ENCODE data around the gene MKRN2. TPM values are rescaled to one million over a fixed set of nuclear protein-coding genes. Genes with fewer than 3 reads are reported as not detected.

Gene MKRN2
- total and polyA plus RNA-seq, 9 of the 15 experiments (the other 6 are each of a cell fraction or from before 2014, with no cell fraction given), result 29.4 to 63.2 (median 42.9) TPM

GRCh38 chr3:12536423-12536822 lies 20.5 kb upstream of the MKRN2 start:
- ChIA-PET POLR2A (interaction anchor here (1.0 to 2.6 kb wide), 4 partner anchors 10 to 548 kb away, joined by 3 to 12 read pairs (median 6); partner anchors contain the start of gene MKRN2OS), CTCF (ENCODE audit: low intra/inter-chr PET ratio) (no interaction called here)
- Histone ChIP-seq H3K27ac (ENCODE audit: extremely low read depth, low read depth, low read length) (no peak overlapping the region), H3K79me2 (ENCODE audit: control insufficient read depth, insufficient read depth, low read length) (no peaks in the 10 kb centered on the region), H3K4me3 (no peak overlapping the region), H2AFZ (ENCODE audit: low read depth, low read length) (no peak overlapping the region), H3K9ac (ENCODE audit: insufficient read depth in 1 of 2, low read depth in 2 of 2, low read length in 2 of 2) (no peak overlapping the region), H3K36me3 (ENCODE audit: control insufficient read depth, insufficient read depth, low read length) (peaks cover 51% of the 10 kb centered on the region), H4K20me1 (replicated peaks; ENCODE audit: control insufficient read depth, insufficient read depth, low read length) (no peaks in the 10 kb centered on the region), H3K4me1 (replicated peaks in 1 of 2; ENCODE audit: control insufficient read depth in 2 of 2, insufficient read depth in 2 of 2, low read length in 2 of 2) (no peaks in the 10 kb centered on the region), H3K4me2 (ENCODE audit: insufficient read depth, low read length) (no peak overlapping the region), H3K9me3 (replicated peaks; ENCODE audit: control insufficient read depth, insufficient read depth, low read depth, low read length) (no peaks in the 10 kb centered on the region), H3K27me3 (ENCODE audit: control insufficient read depth in 2 of 2, insufficient read depth in 2 of 2, low read length in 2 of 2) (no peaks in the 10 kb centered on the region), H3K9me1 (ENCODE audit: control insufficient read depth, insufficient read depth, low read length) (no peaks in the 10 kb centered on the region)
- no TSS peak for BruUV-seq (replicated peaks)
- WGBS (ENCODE audit: insufficient coverage, low coverage, missing lambda C conversion rate), result 87% methylated on average over 6 of the region's 6 CpGs
- DNase-seq (ENCODE audit: extremely low read depth in 1 of 4, low spot score in 3 of 4), result no peak
- in situ Hi-C loops (cut with MboI), result no loop called here
- no peak for TF ChIP-seq HEY1 (CRISPR knock-in tag; IDR thresholded peaks at IDR 0.05; ENCODE audit: borderline replicate concordance)
- 0 out of 6 replicates have a peak, but pooled peaks of 1 of the 3 experiments have one; percentile 8 for TF ChIP-seq CTCF (IDR thresholded peaks at IDR 0.05 in 2 of 3, conservative IDR thresholded peaks at IDR 0.05 in 1 of 3; ENCODE audit: insufficient read depth in 2 of 3, low read depth in 1 of 3, low read length in 3 of 3)
- no peak for ATAC-seq
- intact Hi-C loops (cut with micrococcal nuclease), result no loop called here
- no peak for FAIRE-seq

GRCh38 chr3:12541625-12542024 lies 15.3 kb upstream of the MKRN2 start:
- in situ Hi-C loops (cut with MboI) (no loop called here), intact Hi-C loops (cut with micrococcal nuclease) (no loop called here)
- Histone ChIP-seq H3K27ac (ENCODE audit: extremely low read depth, low read depth, low read length) (no peak overlapping the region), H3K9ac (ENCODE audit: insufficient read depth in 1 of 2, low read depth in 2 of 2, low read length in 2 of 2) (no peak overlapping the region), H3K36me3 (ENCODE audit: control insufficient read depth, insufficient read depth, low read length) (peaks cover 27% of the 10 kb centered on the region), H2AFZ (ENCODE audit: low read depth, low read length) (no peak overlapping the region), H4K20me1 (replicated peaks; ENCODE audit: control insufficient read depth, insufficient read depth, low read length) (no peaks in the 10 kb centered on the region), H3K79me2 (ENCODE audit: control insufficient read depth, insufficient read depth, low read length) (no peaks in the 10 kb centered on the region), H3K4me3 (no peak overlapping the region), H3K9me1 (ENCODE audit: control insufficient read depth, insufficient read depth, low read length) (no peaks in the 10 kb centered on the region), H3K9me3 (replicated peaks; ENCODE audit: control insufficient read depth, insufficient read depth, low read depth, low read length) (no peaks in the 10 kb centered on the region), H3K4me2 (ENCODE audit: insufficient read depth, low read length) (no peak overlapping the region), H3K27me3 (ENCODE audit: control insufficient read depth in 2 of 2, insufficient read depth in 2 of 2, low read length in 2 of 2) (no peaks in the 10 kb centered on the region), H3K4me1 (replicated peaks in 1 of 2; ENCODE audit: control insufficient read depth in 2 of 2, insufficient read depth in 2 of 2, low read length in 2 of 2) (no peaks in the 10 kb centered on the region)
- CTCF ChIA-PET (ENCODE audit: low intra/inter-chr PET ratio), result interaction anchor here (0.8 to 1.2 kb wide), 2 partner anchors 178 to 350 kb away, joined by 3 read pairs; no protein-coding TSS in a partner anchor
- DNase-seq (ENCODE audit: extremely low read depth in 1 of 4, low spot score in 3 of 4) (peak in 3 of 4 experiments; percentile 24 to 36 (median 34)), ATAC-seq (peak; percentile 80), FAIRE-seq (no peak)
- BruUV-seq (replicated peaks), result no TSS peak
- 66% methylated on average over 8 of the region's 8 CpGs for WGBS (ENCODE audit: insufficient coverage, low coverage, missing lambda C conversion rate)
- POLR2A ChIA-PET, result interaction anchor here (0.7 to 1.8 kb wide), 4 partner anchors 9 to 16 kb away, joined by 3 to 5 read pairs (median 4); partner anchors contain the start of gene MKRN2
- TF ChIP-seq HMG20B (CRISPR knock-in tag; IDR thresholded peaks at IDR 0.05) (no peak), HOXB6 (CRISPR knock-in tag; IDR thresholded peaks at IDR 0.05; ENCODE audit: borderline replicate concordance) (no peak)
